WTC11 (cell line): ENCODE data around the gene SH3BP4.

Experiments
- JUN ChIP-seq: sonication (generic); formaldehyde crosslinking; IDR thresholded peaks from 2 replicates; pipeline ENCODE4 v1.8.0; 2023; ENCODE audit warnings: mild to moderate bottlenecking, missing genetic modification reagents
- NR3C1 ChIP-seq: sonication (generic); formaldehyde crosslinking; conservative IDR thresholded peaks from 2 replicates; pipeline ENCODE4 v1.8.1; 2023; ENCODE audit warnings: low read depth, mild to moderate bottlenecking, missing genetic modification reagents
- ZNF263 ChIP-seq: sonication (generic); formaldehyde crosslinking; IDR thresholded peaks from 2 replicates; pipeline ENCODE4 v1.8.1; 2022; ENCODE audit warnings: low read depth, mild to moderate bottlenecking, moderate library complexity, missing genetic modification reagents
- TF ChIP-seq, protein P1 (sequence below): fragments of 200-600 bp; IDR thresholded peaks from 2 replicates; pipeline ENCODE4 v1.8.0; 2022; ENCODE audit warnings: antibody characterized with exemption

- no peak for TF ChIP-seq ZNF263 (CRISPR knock-in tag)
- TF ChIP-seq JUN (CRISPR knock-in tag) = no peak
- TF ChIP-seq, protein P1, sequence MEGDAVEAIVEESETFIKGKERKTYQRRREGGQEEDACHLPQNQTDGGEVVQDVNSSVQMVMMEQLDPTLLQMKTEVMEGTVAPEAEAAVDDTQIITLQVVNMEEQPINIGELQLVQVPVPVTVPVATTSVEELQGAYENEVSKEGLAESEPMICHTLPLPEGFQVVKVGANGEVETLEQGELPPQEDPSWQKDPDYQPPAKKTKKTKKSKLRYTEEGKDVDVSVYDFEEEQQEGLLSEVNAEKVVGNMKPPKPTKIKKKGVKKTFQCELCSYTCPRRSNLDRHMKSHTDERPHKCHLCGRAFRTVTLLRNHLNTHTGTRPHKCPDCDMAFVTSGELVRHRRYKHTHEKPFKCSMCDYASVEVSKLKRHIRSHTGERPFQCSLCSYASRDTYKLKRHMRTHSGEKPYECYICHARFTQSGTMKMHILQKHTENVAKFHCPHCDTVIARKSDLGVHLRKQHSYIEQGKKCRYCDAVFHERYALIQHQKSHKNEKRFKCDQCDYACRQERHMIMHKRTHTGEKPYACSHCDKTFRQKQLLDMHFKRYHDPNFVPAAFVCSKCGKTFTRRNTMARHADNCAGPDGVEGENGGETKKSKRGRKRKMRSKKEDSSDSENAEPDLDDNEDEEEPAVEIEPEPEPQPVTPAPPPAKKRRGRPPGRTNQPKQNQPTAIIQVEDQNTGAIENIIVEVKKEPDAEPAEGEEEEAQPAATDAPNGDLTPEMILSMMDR = no peak
- TF ChIP-seq NR3C1 = no peak
Observed at GRCh38 chr2:235030126-235030525, 78.3 kb downstream of the SH3BP4 start.
